B cell (primary cell): ENCODE data around the gene TLCD3B. TPM values are rescaled to one million over a fixed set of nuclear protein-coding genes. Genes with fewer than 3 reads are reported as not detected.

Experiments used
- ATAC-seq: fragments of 200-7000 bp; cut with Tn5 transposase; one replicate; pipeline ENCODE4 v1.10.0; 2021; ENCODE audit warnings: low read depth, mild to moderate bottlenecking, moderate number of reproducible peaks, moderate library complexity
- CTCF ChIA-PET: fragments of 350-600 bp; sonication (Branson Sonifier 250); formaldehyde crosslinking; loops from one replicate; lab custom pipeline; 2021; ENCODE audit warnings: antibody characterized with exemption, inconsistent platforms; lab: Charles Lee
- POLR2A ChIA-PET: fragments of 350-600 bp; sonication (Branson Sonifier 250); formaldehyde crosslinking; loops from one replicate; lab custom pipeline; 2021; ENCODE audit warnings: antibody characterized with exemption; lab: Charles Lee
- DNase-seq: peaks from one replicate; pipeline ENCODE4 v3.0.0; 2013
- H2AFZ ChIP-seq: 2 replicates; pipeline ENCODE4 v1.6.1; 2012; ENCODE audit warnings: mild to moderate bottlenecking, low read depth, low read length; ENCODE audit not compliant: insufficient read depth, poor library complexity, severe bottlenecking
- H3K27ac ChIP-seq, 2 donors: 1 replicate in 1 of 2; 2 replicates in 1 of 2; pipeline ENCODE4 v1.5.1; 2012 to 2013; ENCODE audit warnings: low read length in 2 of 2, mild to moderate bottlenecking in 2 of 2, moderate library complexity in 1 of 2
- H3K27me3 ChIP-seq, 4 experiments: fragments of 200-600 bp in 1 of 4; sonication (generic) in 1 of 4; replicated peaks in 1 of 4; 1 replicate in 2 of 4; 2 replicates in 2 of 4; pipeline versions ENCODE4 v1.6.1 to v1.7.0; 2013 to 2016; ENCODE audit warnings: low read length in 3 of 4, mild to moderate bottlenecking in 2 of 4, mixed read lengths in 1 of 4, moderate library complexity in 1 of 4; ENCODE audit not compliant: insufficient read depth in 4 of 4, control insufficient read depth in 3 of 4; ENCODE audit errors: control extremely low read depth in 1 of 4
- H3K36me3 ChIP-seq, 2 experiments: replicated peaks in 1 of 2; 1 replicate in 1 of 2; 2 replicates in 1 of 2; pipeline versions ENCODE4 v1.6.1 to v1.7.1; 2013; ENCODE audit warnings: low read length in 1 of 2; ENCODE audit not compliant: insufficient read depth in 2 of 2, control insufficient read depth in 1 of 2; ENCODE audit errors: control extremely low read depth in 1 of 2, extremely low read depth in 1 of 2
- H3K4me1 ChIP-seq, 2 donors: fragments of 200-600 bp in 1 of 2; sonication (generic) in 1 of 2; 1 replicate in 1 of 2; 2 replicates in 1 of 2; pipeline versions ENCODE4 v1.5.1 to v1.6.1; 2013 to 2017; ENCODE audit warnings: low read length in 2 of 2; ENCODE audit not compliant: control insufficient read depth in 2 of 2, insufficient read depth in 2 of 2
- H3K4me2 ChIP-seq: replicated peaks from 2 replicates; pipeline ENCODE3; 2012; ENCODE audit warnings: mild to moderate bottlenecking, low read depth, low read length; ENCODE audit not compliant: poor library complexity, severe bottlenecking
- H3K4me3 ChIP-seq, 5 experiments: fragments of 200-600 bp in 1 of 5; sonication (generic) in 1 of 5; 1 replicate in 3 of 5; 2 replicates in 2 of 5; pipeline versions ENCODE4 v1.5.1 to v1.7.0; 2011 to 2016; ENCODE audit warnings: low read length in 4 of 5, mild to moderate bottlenecking in 4 of 5, low read depth in 2 of 5, control low read depth in 1 of 5, moderate library complexity in 1 of 5; ENCODE audit not compliant: insufficient read depth in 1 of 5; ENCODE audit errors: control extremely low read depth in 1 of 5, extremely low read depth in 1 of 5
- H3K79me2 ChIP-seq: fragments of 200-600 bp; sonication (generic); one replicate; pipeline ENCODE4 v1.6.0; 2016; ENCODE audit warnings: low read length; ENCODE audit not compliant: control insufficient read depth, insufficient read depth
- H3K9ac ChIP-seq: fragments of 200-600 bp; sonication (generic); 2 replicates; pipeline ENCODE4 v1.6.1; 2017; ENCODE audit warnings: mild to moderate bottlenecking, low read length, moderate library complexity
- H3K9me3 ChIP-seq, 3 donors: one replicate each; pipeline versions ENCODE4 v1.6.1 to v1.7.1; 2013; ENCODE audit warnings: low read length in 2 of 3; ENCODE audit not compliant: control insufficient read depth in 2 of 3, insufficient read depth in 1 of 3; ENCODE audit errors: control extremely low read depth in 1 of 3
- H4K20me1 ChIP-seq: 2 replicates; pipeline ENCODE4 v1.6.0; 2012; ENCODE audit warnings: mild to moderate bottlenecking, low read length; ENCODE audit not compliant: insufficient read depth, control insufficient read depth, poor library complexity, severe bottlenecking
- H3K27ac Mint-ChIP-seq: one replicate; pipeline ENCODE4 v1.8.0; 2021; ENCODE audit warnings: mixed read lengths
- H3K27me3 Mint-ChIP-seq: one replicate; pipeline ENCODE4 v1.8.0; 2021; ENCODE audit warnings: mixed read lengths
- H3K4me1 Mint-ChIP-seq: one replicate; pipeline ENCODE4 v1.8.0; 2021; ENCODE audit warnings: mixed read lengths
- H3K4me3 Mint-ChIP-seq: one replicate; pipeline ENCODE4 v1.8.0; 2021; ENCODE audit warnings: mixed read lengths
- H3K9me3 Mint-ChIP-seq: one replicate; pipeline ENCODE4 v1.8.0; 2022; ENCODE audit warnings: mixed read lengths; ENCODE audit not compliant: insufficient read depth
- CTCF ChIP-seq: fragments of 200-600 bp; IDR thresholded peaks from one replicate; pipeline ENCODE4 v1.8.0; 2022; ENCODE audit warnings: antibody characterized with exemption, mild to moderate bottlenecking
- EZH2 ChIP-seq: IDR thresholded peaks from 2 replicates; pipeline ENCODE4 v1.6.1; 2012; ENCODE audit warnings: borderline replicate concordance, low read depth, mild to moderate bottlenecking, moderate library complexity, low read length; ENCODE audit not compliant: insufficient read depth, poor library complexity, severe bottlenecking
- WGBS: methylation state at CpG from one replicate; pipeline ENCODE4 v1.1.5; 2013; ENCODE audit warnings: missing lambda C conversion rate; ENCODE audit not compliant: insufficient coverage; 5-methylcytosine and 5-hydroxymethylcytosine counted together
- intact Hi-C: fragments of 100-400 bp; cut with micrococcal nuclease; formaldehyde crosslinking; loops from one replicate; pipeline ENCODE4 v1.10.0; 2022
- polyA plus RNA-seq: library from polyadenylated mRNA; depleted of rRNA; stranded (reverse); fragments of >200 nt; gene quantifications from 2 replicates; pipeline ENCODE4 v1.2.3, GENCODE V29; 2012
- total RNA-seq, 2 donors: library from RNA; stranded (reverse); fragments of 120-200 nt in 1 of 2; gene quantifications; 1 replicate in 1 of 2; 2 replicates in 1 of 2; pipeline versions ENCODE4 v1.2.3 to v1.2.4, GENCODE V29; 2013 to 2022

The TLCD3B gene
- total and polyA plus RNA-seq, 2 donors (not counting 1 experiment from before 2014, with no cell fraction given), result not detected

GRCh38 chr16:29975134-29975538, 55.9 kb downstream of the TLCD3B start:
- Histone ChIP-seq H3K79me2 (peaks cover 41% of the 10 kb centered on the region), H3K9ac (peak overlapping the region; percentile 90), H3K27me3 (no peaks in the 10 kb centered on the region), H2AFZ (peak overlapping the region; percentile 99), H3K36me3 (peaks cover 2 to 26% of the 10 kb centered on the region in 2 experiments), H3K4me1 (peaks cover 31 to 38% of the 10 kb centered on the region in 2 donors), H4K20me1 (peaks cover 16% of the 10 kb centered on the region), H3K4me3 (peak overlapping the region in 4 of 5 experiments; percentile 28 to 100 (median 99)), H3K9me3 (no peaks in the 10 kb centered on the region), H3K27ac (peak overlapping the region in 1 of 2 donors; percentile 15), H3K4me2 (peak overlapping the region; percentile 98)
- ATAC-seq, result no peak
- Mint-ChIP-seq H3K27ac (peak overlapping the region; percentile 54), H3K4me1 (peaks cover 36% of the 10 kb centered on the region), H3K27me3 (no peaks in the 10 kb centered on the region), H3K9me3 (no peaks in the 10 kb centered on the region), H3K4me3 (peak overlapping the region; percentile 95)
- POLR2A ChIA-PET, result no interaction called here
- TF ChIP-seq CTCF, result no peak
- no peak for TF ChIP-seq EZH2
- CTCF ChIA-PET, result interaction anchor here (0.6 to 1.3 kb wide), 5 partner anchors 10 to 284 kb away, joined by 3 to 4 read pairs (median 3); partner anchors contain the start of gene TMEM219
- intact Hi-C loops, result no loop called here
- 76% methylated on average over 4 of the region's 5 CpGs for WGBS
- DNase-seq, result no peak

Other genes with a start within 250 kb of the TLCD3B start
- gene KIF22, start 240.5 kb downstream of the TLCD3B start, total RNA-seq, result 53.5 and 53.9 TPM in 2 replicates
- 57.2 and 67.5 TPM in 2 replicates for gene KIF22, start 240.5 kb downstream of the TLCD3B start, polyA plus RNA-seq
- 189 and 198 TPM in 2 replicates for gene MAZ, start 224.7 kb downstream of the TLCD3B start, total RNA-seq
- gene MAZ, start 224.7 kb downstream of the TLCD3B start, polyA plus RNA-seq, result 109 and 170 TPM in 2 replicates
- gene PRRT2, start 219.1 kb downstream of the TLCD3B start, total RNA-seq, result 1.6 and 3.1 TPM in 2 replicates
- 0.71 and 0.79 TPM in 2 replicates for gene PRRT2, start 219.1 kb downstream of the TLCD3B start, polyA plus RNA-seq
- gene PAGR1, start 215.1 kb downstream of the TLCD3B start, total RNA-seq, result 26.7 and 28.4 TPM in 2 replicates
- 17.8 and 18.0 TPM in 2 replicates for gene PAGR1, start 215.1 kb downstream of the TLCD3B start, polyA plus RNA-seq
- 109 and 112 TPM in 2 replicates for gene MVP, start 210.8 kb downstream of the TLCD3B start, total RNA-seq
- 121 and 217 TPM in 2 replicates for gene MVP, start 210.8 kb downstream of the TLCD3B start, polyA plus RNA-seq
- gene CDIPT, start 168.0 kb downstream of the TLCD3B start, total RNA-seq, result 49.2 and 51.2 TPM in 2 replicates
- gene CDIPT, start 168.0 kb downstream of the TLCD3B start, polyA plus RNA-seq, result 44.5 and 63.3 TPM in 2 replicates
- not detected in 2 replicates for gene SEZ6L2, start 131.7 kb downstream of the TLCD3B start, total RNA-seq
- gene SEZ6L2, start 131.7 kb downstream of the TLCD3B start, polyA plus RNA-seq, result 0.10 TPM in 1 of 2 replicates, not detected in the other
- gene ASPHD1, start 130.8 kb downstream of the TLCD3B start, total RNA-seq, result not detected in 2 replicates
- not detected in 2 replicates for gene ASPHD1, start 130.8 kb downstream of the TLCD3B start, polyA plus RNA-seq
- 74.3 and 83.9 TPM in 2 replicates for gene KCTD13, start 105.0 kb downstream of the TLCD3B start, total RNA-seq
- 61.5 and 78.2 TPM in 2 replicates for gene KCTD13, start 105.0 kb downstream of the TLCD3B start, polyA plus RNA-seq
- gene TMEM219, start 69.2 kb downstream of the TLCD3B start, total RNA-seq, result 56.3 and 66.6 TPM in 2 replicates
- gene TMEM219, start 69.2 kb downstream of the TLCD3B start, polyA plus RNA-seq, result 88.3 and 103 TPM in 2 replicates
- 50.8 and 51.9 TPM in 2 replicates for gene TAOK2, start 57.4 kb downstream of the TLCD3B start, total RNA-seq
- 25.5 and 30.3 TPM in 2 replicates for gene TAOK2, start 57.4 kb downstream of the TLCD3B start, polyA plus RNA-seq
- gene HIRIP3, start 35.7 kb downstream of the TLCD3B start, total RNA-seq, result 9.7 and 13.9 TPM in 2 replicates
- 6.2 and 12.2 TPM in 2 replicates for gene HIRIP3, start 35.7 kb downstream of the TLCD3B start, polyA plus RNA-seq
- gene INO80E, start 35.0 kb downstream of the TLCD3B start, total RNA-seq, result 113 and 119 TPM in 2 replicates
- gene INO80E, start 35.0 kb downstream of the TLCD3B start, polyA plus RNA-seq, result 101 and 103 TPM in 2 replicates
- not detected in 2 replicates for gene DOC2A, start 20.2 kb downstream of the TLCD3B start, total RNA-seq
- not detected in 2 replicates for gene DOC2A, start 20.2 kb downstream of the TLCD3B start, polyA plus RNA-seq
- not detected in 2 replicates for gene C16orf92, start 8.1 kb downstream of the TLCD3B start, total RNA-seq
- not detected in 2 replicates for gene C16orf92, start 8.1 kb downstream of the TLCD3B start, polyA plus RNA-seq
- gene ALDOA, start 34.5 kb upstream of the TLCD3B start, total RNA-seq, result 301 and 329 TPM in 2 replicates
- gene ALDOA, start 34.5 kb upstream of the TLCD3B start, polyA plus RNA-seq, result 276 and 343 TPM in 2 replicates
- 89.0 and 93.3 TPM in 2 replicates for gene PPP4C, start 44.7 kb upstream of the TLCD3B start, total RNA-seq
- 106 and 122 TPM in 2 replicates for gene PPP4C, start 44.7 kb upstream of the TLCD3B start, polyA plus RNA-seq
- gene TBX6, start 60.7 kb upstream of the TLCD3B start, total RNA-seq, result 5.4 and 6.1 TPM in 2 replicates
- gene TBX6, start 60.7 kb upstream of the TLCD3B start, polyA plus RNA-seq, result 1.2 and 1.4 TPM in 2 replicates
- 302 and 314 TPM in 2 replicates for gene YPEL3, start 64.9 kb upstream of the TLCD3B start, total RNA-seq
- 387 and 414 TPM in 2 replicates for gene YPEL3, start 64.9 kb upstream of the TLCD3B start, polyA plus RNA-seq
- gene GDPD3, start 82.3 kb upstream of the TLCD3B start, total RNA-seq, result 17.3 and 22.7 TPM in 2 replicates
- 10.6 and 11.4 TPM in 2 replicates for gene GDPD3, start 82.3 kb upstream of the TLCD3B start, polyA plus RNA-seq
- gene MAPK3, start 91.9 kb upstream of the TLCD3B start, total RNA-seq, result 60.4 and 69.4 TPM in 2 replicates
- 67.2 and 82.9 TPM in 2 replicates for gene MAPK3, start 91.9 kb upstream of the TLCD3B start, polyA plus RNA-seq
- 653 and 662 TPM in 2 replicates for gene CORO1A, start 152.3 kb upstream of the TLCD3B start, total RNA-seq
- 1,191 and 1,555 TPM in 2 replicates for gene CORO1A, start 152.3 kb upstream of the TLCD3B start, polyA plus RNA-seq
- gene BOLA2B, start 162.4 kb upstream of the TLCD3B start, total RNA-seq, result 71.5 and 82.5 TPM in 2 replicates
- gene BOLA2B, start 162.4 kb upstream of the TLCD3B start, polyA plus RNA-seq, result 155 and 311 TPM in 2 replicates
- 108 and 138 TPM in 2 replicates for gene SLX1A, start 162.6 kb upstream of the TLCD3B start, total RNA-seq
- gene SLX1A, start 162.6 kb upstream of the TLCD3B start, polyA plus RNA-seq, result 62.3 and 64.6 TPM in 2 replicates
- 36.8 and 41.2 TPM in 2 replicates for gene SULT1A3, start 168.0 kb upstream of the TLCD3B start, total RNA-seq
- gene SULT1A3, start 168.0 kb upstream of the TLCD3B start, polyA plus RNA-seq, result 31.9 and 33.2 TPM in 2 replicates
- 59.6 and 75.5 TPM in 2 replicates for gene NPIPB13, start 217.2 kb upstream of the TLCD3B start, total RNA-seq
- gene NPIPB13, start 217.2 kb upstream of the TLCD3B start, polyA plus RNA-seq, result 8.4 and 21.7 TPM in 2 replicates